Ishikawa (cell line): ENCODE results near the gene KIAA0825.

Experiments used
- CEBPB ChIP-seq: IDR thresholded peaks from 2 replicates; pipeline ENCODE4 v1.6.1; 2012
- CREB1 ChIP-seq: IDR thresholded peaks from 2 replicates; pipeline ENCODE4 v1.6.1; 2012; ENCODE audit warnings: low read depth
- EGR1 ChIP-seq: IDR thresholded peaks from 2 replicates; pipeline ENCODE4 v1.6.1; 2012
- EP300 ChIP-seq: IDR thresholded peaks from 2 replicates; pipeline ENCODE4 v1.6.1; 2012; ENCODE audit warnings: borderline replicate concordance
- FOXM1 ChIP-seq: IDR thresholded peaks from 2 replicates; pipeline ENCODE4 v1.6.1; 2012; ENCODE audit warnings: low read depth, borderline replicate concordance
- MAX ChIP-seq: IDR thresholded peaks from 2 replicates; pipeline ENCODE4 v1.6.1; 2012
- NFIC ChIP-seq: IDR thresholded peaks from 2 replicates; pipeline ENCODE4 v1.6.1; 2012
- RAD21 ChIP-seq: IDR thresholded peaks from 2 replicates; pipeline ENCODE4 v1.6.1; 2012; ENCODE audit warnings: low read depth
- REST ChIP-seq: IDR thresholded peaks from 2 replicates; pipeline ENCODE4 v1.6.1; 2012; ENCODE audit warnings: low read depth, mild to moderate bottlenecking
- TAF1 ChIP-seq: IDR thresholded peaks from 2 replicates; pipeline ENCODE4 v1.6.1; 2012; ENCODE audit warnings: low read depth, mild to moderate bottlenecking
- TCF12 ChIP-seq: IDR thresholded peaks from 2 replicates; pipeline ENCODE4 v1.6.1; 2012; ENCODE audit warnings: low read depth
- TEAD4 ChIP-seq: IDR thresholded peaks from 2 replicates; pipeline ENCODE4 v1.6.1; 2012
- USF1 ChIP-seq: IDR thresholded peaks from 2 replicates; pipeline ENCODE4 v1.6.1; 2012
- YY1 ChIP-seq: IDR thresholded peaks from 2 replicates; pipeline ENCODE4 v1.6.1; 2012; ENCODE audit warnings: low read depth
- ZBTB7A ChIP-seq: IDR thresholded peaks from 2 replicates; pipeline ENCODE4 v1.6.1; 2012; ENCODE audit warnings: low read depth

Gene KIAA0825

GRCh38 chr5:94209774-94210355, 408.5 kb downstream of the KIAA0825 start:
- no peak for TF ChIP-seq CREB1
- no peak for TF ChIP-seq CEBPB
- no peak for TF ChIP-seq TCF12
- no peak for TF ChIP-seq FOXM1
- no peak for TF ChIP-seq USF1
- no peak for TF ChIP-seq EGR1
- no peak for TF ChIP-seq NFIC
- no peak for TF ChIP-seq MAX
- no peak for TF ChIP-seq YY1
- no peak for TF ChIP-seq TAF1
- TF ChIP-seq EP300: no peak
- no peak for TF ChIP-seq ZBTB7A
- no peak for TF ChIP-seq REST
- TF ChIP-seq TEAD4: no peak
- TF ChIP-seq RAD21: no peak

- no peak for TF ChIP-seq TEAD4
- no peak for TF ChIP-seq USF1
- TF ChIP-seq YY1: no peak
- no peak for TF ChIP-seq CREB1
- no peak for TF ChIP-seq NFIC
- TF ChIP-seq EGR1: no peak
Observed at GRCh38 chr5:94209272-94209671, 409.1 kb downstream of the KIAA0825 start.

GRCh38 chr5:94199566-94199965, 418.8 kb downstream of the KIAA0825 start:
- TF ChIP-seq TAF1: no peak
- no peak for TF ChIP-seq TEAD4
- TF ChIP-seq TCF12: no peak
- no peak for TF ChIP-seq MAX

- TF ChIP-seq USF1 (no peak), TCF12 (no peak), CREB1 (no peak), TEAD4 (no peak), RAD21 (no peak), EP300 (no peak)
Observed at GRCh38 chr5:94197970-94198369, 420.4 kb downstream of the KIAA0825 start.

GRCh38 chr5:94196953-94197352, 421.5 kb downstream of the KIAA0825 start:
- TF ChIP-seq ZBTB7A (no peak), MAX (no peak), CEBPB (no peak), REST (no peak), TAF1 (no peak), CREB1 (no peak), FOXM1 (no peak), NFIC (no peak), RAD21 (no peak), EGR1 (no peak), YY1 (no peak), TCF12 (no peak), TEAD4 (no peak), EP300 (no peak)
